SH-SY5Y (cell line): ENCODE measurements around the gene DLG2.

ENCODE experiments used
- GATA2 ChIP-seq: IDR thresholded peaks from 2 replicates; pipeline ENCODE4 v1.6.1; 2011; ENCODE audit warnings: mild to moderate bottlenecking, low read depth, low read length
- GATA3 ChIP-seq: IDR thresholded peaks from 2 replicates; pipeline ENCODE4 v1.6.1; 2011; ENCODE audit warnings: low read depth, mild to moderate bottlenecking, low read length, moderate library complexity

DNA sequence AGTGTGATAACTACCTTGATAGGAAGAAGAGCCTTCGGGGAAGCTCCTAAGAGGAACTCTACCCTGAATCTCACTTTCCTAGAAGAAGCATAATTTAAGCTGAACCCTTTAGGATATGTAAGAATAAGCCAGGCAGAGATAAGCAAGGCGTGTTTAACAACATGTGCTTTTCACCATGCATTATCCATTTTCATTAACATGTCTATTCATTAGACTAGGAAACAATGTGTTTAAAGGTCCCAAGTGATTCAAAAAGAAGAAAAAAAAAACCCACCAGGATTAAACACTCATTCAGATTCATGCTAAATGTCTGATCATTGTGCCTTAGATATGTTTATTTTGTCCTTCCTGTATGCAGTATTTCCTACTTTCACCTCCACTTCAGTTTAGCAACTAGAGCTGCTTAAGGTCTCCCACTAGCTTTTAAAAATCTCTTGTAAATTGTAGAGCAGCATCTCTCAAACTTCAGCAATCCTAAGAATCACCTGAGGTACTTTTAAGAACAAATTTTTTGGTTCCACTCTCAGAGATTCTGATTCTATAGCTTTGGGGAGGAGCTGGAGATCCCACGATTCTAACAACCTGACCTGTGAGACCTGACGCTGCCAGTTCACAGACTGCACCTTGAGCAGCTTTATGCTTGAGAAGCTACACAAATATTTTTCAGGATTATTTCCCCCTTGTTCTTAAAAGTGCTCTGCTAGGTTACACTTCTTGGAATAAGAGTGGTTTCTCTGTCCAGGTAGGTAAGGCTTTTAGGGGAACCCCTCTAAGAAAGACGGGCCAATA is 1385.6 kb downstream of the DLG2 start:
- TF ChIP-seq GATA2 (no peak), GATA3 (no peak)
